Immature natural killer cell (primary cell): ENCODE data around the gene NAT9. TPM values are rescaled to one million over a fixed set of nuclear protein-coding genes. Genes with fewer than 3 reads are reported as not detected.
A peak's percentile ranks its signal among the peaks of the same experiment; 100 is the strongest.

Experiments
- DNase-seq, 3 donors: peaks; one replicate each; pipeline ENCODE4 v3.0.0; 2022; ENCODE audit warnings: mixed read lengths in 1 of 3
- H3K27ac Mint-ChIP-seq, 6 donors: one replicate each; pipeline ENCODE4 v1.8.0; 2020; ENCODE audit warnings: mixed read lengths in 6 of 6, mild to moderate bottlenecking in 5 of 6, inconsistent platforms in 4 of 6, moderate library complexity in 3 of 6
- H3K27me3 Mint-ChIP-seq, 3 donors: one replicate each; pipeline ENCODE4 v1.8.0; 2020 to 2021; ENCODE audit warnings: low read depth in 3 of 3, mild to moderate bottlenecking in 3 of 3, mixed read lengths in 3 of 3, moderate library complexity in 3 of 3, inconsistent platforms in 1 of 3
- H3K36me3 Mint-ChIP-seq, 3 donors: one replicate each; pipeline ENCODE4 v1.8.0; 2020; ENCODE audit warnings: mixed read lengths in 3 of 3, inconsistent platforms in 2 of 3, mild to moderate bottlenecking in 2 of 3
- H3K4me1 Mint-ChIP-seq, 2 donors: one replicate each; pipeline ENCODE4 v1.8.0; 2020; ENCODE audit warnings: inconsistent platforms in 2 of 2, mild to moderate bottlenecking in 2 of 2, mixed read lengths in 2 of 2, moderate library complexity in 1 of 2
- H3K4me3 Mint-ChIP-seq, 5 donors: one replicate each; pipeline ENCODE4 v1.8.0; 2020; ENCODE audit warnings: mild to moderate bottlenecking in 5 of 5, mixed read lengths in 5 of 5, inconsistent platforms in 3 of 5, moderate library complexity in 3 of 5
- H3K9me3 Mint-ChIP-seq, 6 donors: one replicate each; pipeline ENCODE4 v1.8.0; 2020; ENCODE audit warnings: mild to moderate bottlenecking in 6 of 6, mixed read lengths in 6 of 6, inconsistent platforms in 4 of 6, moderate library complexity in 3 of 6
- polyA plus RNA-seq, 3 donors: library from polyadenylated mRNA; unstranded; fragments of 300-500 nt; fragmentation: Illumina TruSeq; gene quantifications; one replicate each; pipeline ENCODE4 v1.2.3, GENCODE V29; 2021

NAT9 gene
- polyA plus RNA-seq, 3 donors from 2014 or later, result 4.3 to 11.2 (median 6.3) TPM

- no peak for DNase-seq
- peak overlapping the region; percentile 96 to 99 (median 99) for H3K4me3 Mint-ChIP-seq
- peak overlapping the region; percentile 76 to 98 (median 94) for H3K27ac Mint-ChIP-seq
- H3K4me1 Mint-ChIP-seq, result peaks cover 73 to 78% of the 10 kb centered on the region in 2 donors
- peaks cover 0 to 1% (median 0%) of the 10 kb centered on the region in 6 donors for H3K9me3 Mint-ChIP-seq
- peaks cover 9 to 15% (median 13%) of the 10 kb centered on the region in 3 donors for H3K27me3 Mint-ChIP-seq
- peaks cover 8% of the 10 kb centered on the region in 3 donors for H3K36me3 Mint-ChIP-seq
Measured at GRCh38 chr17:74739227-74739831, 36.8 kb downstream of the NAT9 start.

- DNase-seq, result peak; percentile 89 to 92 (median 89)
- Mint-ChIP-seq H3K9me3 (peaks cover 0 to 2% (median 0%) of the 10 kb centered on the region in 6 donors), H3K27ac (peak overlapping the region; percentile 76 to 98 (median 94)), H3K4me1 (peaks cover 63 to 68% of the 10 kb centered on the region in 2 donors), H3K4me3 (peak overlapping the region; percentile 96 to 99 (median 99)), H3K27me3 (peaks cover 9 to 15% (median 13%) of the 10 kb centered on the region in 3 donors), H3K36me3 (peaks cover 4 to 6% (median 6%) of the 10 kb centered on the region in 3 donors)
Measured at GRCh38 chr17:74738051-74738996, 37.8 kb downstream of the NAT9 start.

GRCh38 chr17:74737299-74738050 lies 38.7 kb downstream of the NAT9 start:
- peak overlapping the region; percentile 76 to 98 (median 94) for H3K27ac Mint-ChIP-seq
- DNase-seq, result peak; percentile 50 to 54 (median 54)
- peaks cover 3 to 4% (median 4%) of the 10 kb centered on the region in 3 donors for H3K36me3 Mint-ChIP-seq
- peaks cover 9 to 15% (median 13%) of the 10 kb centered on the region in 3 donors for H3K27me3 Mint-ChIP-seq
- H3K9me3 Mint-ChIP-seq, result peaks cover 0 to 2% (median 0%) of the 10 kb centered on the region in 6 donors
- H3K4me3 Mint-ChIP-seq, result peak overlapping the region; percentile 96 to 99 (median 99)
- H3K4me1 Mint-ChIP-seq, result peaks cover 55 to 59% of the 10 kb centered on the region in 2 donors

GRCh38 chr17:74736513-74737298 lies 39.4 kb downstream of the NAT9 start, which contains the start of gene RAB37:
RAB37 (plus strand) TSS chr17:74737256; CDS start chr17:74737273, 17 bp downstream.
- Mint-ChIP-seq H3K4me1 (peaks cover 47 to 51% of the 10 kb centered on the region in 2 donors), H3K36me3 (peaks cover 3 to 4% (median 4%) of the 10 kb centered on the region in 3 donors), H3K4me3 (peak within 1 kb of the TSS; percentile 96 to 99 (median 99)), H3K27me3 (peaks cover 9 to 15% (median 11%) of the 10 kb centered on the region in 3 donors), H3K9me3 (peaks cover 0 to 2% (median 0%) of the 10 kb centered on the region in 6 donors), H3K27ac (peak within 1 kb of the TSS; percentile 76 to 98 (median 94))
- DNase-seq, result peak; percentile 58 to 67 (median 58)

- Mint-ChIP-seq H3K36me3 (no peaks in the 10 kb centered on the region), H3K27ac (no peak overlapping the region), H3K4me3 (no peak overlapping the region), H3K4me1 (peaks cover 23 to 27% of the 10 kb centered on the region in 2 donors), H3K9me3 (peaks cover 0 to 2% (median 0%) of the 10 kb centered on the region in 6 donors), H3K27me3 (peaks cover 17 to 25% (median 19%) of the 10 kb centered on the region in 3 donors)
- DNase-seq, result no peak
Measured at GRCh38 chr17:74734256-74734655, 41.9 kb downstream of the NAT9 start.

GRCh38 chr17:74733365-74734122 lies 42.6 kb downstream of the NAT9 start:
- H3K4me3 Mint-ChIP-seq, result no peak overlapping the region
- H3K27me3 Mint-ChIP-seq, result peaks cover 14 to 21% (median 15%) of the 10 kb centered on the region in 3 donors
- peaks cover 16 to 20% of the 10 kb centered on the region in 2 donors for H3K4me1 Mint-ChIP-seq
- H3K27ac Mint-ChIP-seq, result no peak overlapping the region
- DNase-seq, result peak; percentile 56 to 63 (median 59)
- H3K36me3 Mint-ChIP-seq, result no peaks in the 10 kb centered on the region
- H3K9me3 Mint-ChIP-seq, result peaks cover 0 to 2% (median 0%) of the 10 kb centered on the region in 6 donors

GRCh38 chr17:74732042-74732867 lies 43.9 kb downstream of the NAT9 start:
- Mint-ChIP-seq H3K36me3 (no peaks in the 10 kb centered on the region), H3K9me3 (peaks cover 0 to 2% (median 0%) of the 10 kb centered on the region in 6 donors), H3K27me3 (peaks cover 7 to 18% (median 12%) of the 10 kb centered on the region in 3 donors), H3K27ac (no peak overlapping the region), H3K4me1 (peaks cover 8 to 9% of the 10 kb centered on the region in 2 donors), H3K4me3 (no peak overlapping the region)
- DNase-seq, result no peak

- DNase-seq, result no peak
- Mint-ChIP-seq H3K4me3 (peak overlapping the region in 4 of 5 donors; percentile 27 to 67 (median 49)), H3K36me3 (no peaks in the 10 kb centered on the region), H3K27ac (peak overlapping the region in 4 of 6 donors; percentile 24 to 89 (median 82)), H3K4me1 (peaks cover 4 to 6% of the 10 kb centered on the region in 2 donors), H3K9me3 (peaks cover 0 to 2% (median 0%) of the 10 kb centered on the region in 6 donors), H3K27me3 (peaks cover 7 to 18% (median 12%) of the 10 kb centered on the region in 3 donors)
Measured at GRCh38 chr17:74731347-74731605, 44.9 kb downstream of the NAT9 start.

GRCh38 chr17:74730491-74731346 lies 45.4 kb downstream of the NAT9 start:
- Mint-ChIP-seq H3K9me3 (peaks cover 0 to 2% (median 0%) of the 10 kb centered on the region in 6 donors), H3K27me3 (peaks cover 7 to 18% (median 12%) of the 10 kb centered on the region in 3 donors), H3K27ac (peak overlapping the region; percentile 45 to 91 (median 87)), H3K4me3 (peak overlapping the region; percentile 66 to 77 (median 71)), H3K4me1 (peaks cover 0 to 2% of the 10 kb centered on the region in 2 donors), H3K36me3 (no peaks in the 10 kb centered on the region)
- DNase-seq, result peak; percentile 93 to 95 (median 93)

GRCh38 chr17:74729866-74730265 lies 46.3 kb downstream of the NAT9 start:
- no peaks in the 10 kb centered on the region for H3K4me1 Mint-ChIP-seq
- no peak for DNase-seq
- peaks cover 7 to 15% (median 12%) of the 10 kb centered on the region in 3 donors for H3K27me3 Mint-ChIP-seq
- peak overlapping the region; percentile 41 to 89 (median 76) for H3K27ac Mint-ChIP-seq
- H3K9me3 Mint-ChIP-seq, result peaks cover 0 to 2% (median 0%) of the 10 kb centered on the region in 6 donors
- peak overlapping the region in 4 of 5 donors; percentile 67 to 77 (median 72) for H3K4me3 Mint-ChIP-seq
- no peaks in the 10 kb centered on the region for H3K36me3 Mint-ChIP-seq
